ENCODE results near the gene PXDN.
"Not testable (repeated sequence)": the region's sequence is repeated elsewhere in the genome, so short reads cannot be mapped to it uniquely, and the experiment has no call there.

The PXDN gene

DNA sequence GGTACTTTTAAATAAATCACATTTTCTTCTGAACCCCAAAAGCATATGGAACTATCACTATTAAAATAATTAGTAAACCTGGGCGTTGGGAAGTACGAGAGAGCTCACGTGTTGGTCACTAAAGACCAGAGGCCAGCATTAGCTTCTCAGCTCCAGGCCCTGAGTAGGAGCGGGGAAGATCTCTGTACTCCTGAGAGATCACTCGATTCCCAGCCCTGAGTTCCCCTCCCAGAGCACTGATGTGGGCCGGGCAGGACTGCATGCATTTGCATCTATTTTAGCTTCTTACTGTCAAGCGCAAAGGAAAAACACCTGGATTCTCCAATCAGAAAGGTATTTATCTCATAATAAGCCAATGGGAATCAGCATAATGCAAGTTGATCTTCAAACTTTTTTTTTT is 6.2 kb downstream of the PXDN start:
- TF ChIP-seq, protein P1, sequence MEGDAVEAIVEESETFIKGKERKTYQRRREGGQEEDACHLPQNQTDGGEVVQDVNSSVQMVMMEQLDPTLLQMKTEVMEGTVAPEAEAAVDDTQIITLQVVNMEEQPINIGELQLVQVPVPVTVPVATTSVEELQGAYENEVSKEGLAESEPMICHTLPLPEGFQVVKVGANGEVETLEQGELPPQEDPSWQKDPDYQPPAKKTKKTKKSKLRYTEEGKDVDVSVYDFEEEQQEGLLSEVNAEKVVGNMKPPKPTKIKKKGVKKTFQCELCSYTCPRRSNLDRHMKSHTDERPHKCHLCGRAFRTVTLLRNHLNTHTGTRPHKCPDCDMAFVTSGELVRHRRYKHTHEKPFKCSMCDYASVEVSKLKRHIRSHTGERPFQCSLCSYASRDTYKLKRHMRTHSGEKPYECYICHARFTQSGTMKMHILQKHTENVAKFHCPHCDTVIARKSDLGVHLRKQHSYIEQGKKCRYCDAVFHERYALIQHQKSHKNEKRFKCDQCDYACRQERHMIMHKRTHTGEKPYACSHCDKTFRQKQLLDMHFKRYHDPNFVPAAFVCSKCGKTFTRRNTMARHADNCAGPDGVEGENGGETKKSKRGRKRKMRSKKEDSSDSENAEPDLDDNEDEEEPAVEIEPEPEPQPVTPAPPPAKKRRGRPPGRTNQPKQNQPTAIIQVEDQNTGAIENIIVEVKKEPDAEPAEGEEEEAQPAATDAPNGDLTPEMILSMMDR (conservative IDR thresholded peaks at IDR 0.05; ENCODE audit: low read length) = no peak
- no peak for TF ChIP-seq EZH2phosphoT487 (IDR thresholded peaks at IDR 0.05; ENCODE audit: borderline replicate concordance)
- Histone ChIP-seq H4K20me1 (ENCODE audit: insufficient read depth, low read length, poor library complexity, severe bottlenecking) (peaks cover 30% of the 10 kb centered on the region), H3K27me3 (ENCODE audit: insufficient read depth, low read length, poor library complexity, severe bottlenecking) (no peaks in the 10 kb centered on the region), H3K4me1 (ENCODE audit: insufficient read depth, low read length, poor library complexity, severe bottlenecking) (peaks cover 4% of the 10 kb centered on the region), H3K9me2 (replicated peaks; ENCODE audit: low read depth, low read length) (no peaks in the 10 kb centered on the region), H2AFZ (ENCODE audit: low read length) (no peak overlapping the region), H3K9ac (ENCODE audit: low read depth, low read length, poor library complexity, severe bottlenecking) (no peak overlapping the region), H3K9me3 (ENCODE audit: insufficient read depth, low read depth, low read length) (peaks cover 8% of the 10 kb centered on the region; the same call in 1 of the 2 replicates), H3K36me3 (ENCODE audit: insufficient read depth, low read length) (no peaks in the 10 kb centered on the region), H3K79me2 (ENCODE audit: insufficient read depth, low read length) (peaks cover 97% of the 10 kb centered on the region), H3F3A (ENCODE audit: low read depth) (no peaks in the 10 kb centered on the region), H3K4me2 (ENCODE audit: low read depth, low read length, poor library complexity, severe bottlenecking) (no peak overlapping the region), H3K4me3 (ENCODE audit: low read length, poor library complexity, severe bottlenecking) (no peak overlapping the region)

DNA sequence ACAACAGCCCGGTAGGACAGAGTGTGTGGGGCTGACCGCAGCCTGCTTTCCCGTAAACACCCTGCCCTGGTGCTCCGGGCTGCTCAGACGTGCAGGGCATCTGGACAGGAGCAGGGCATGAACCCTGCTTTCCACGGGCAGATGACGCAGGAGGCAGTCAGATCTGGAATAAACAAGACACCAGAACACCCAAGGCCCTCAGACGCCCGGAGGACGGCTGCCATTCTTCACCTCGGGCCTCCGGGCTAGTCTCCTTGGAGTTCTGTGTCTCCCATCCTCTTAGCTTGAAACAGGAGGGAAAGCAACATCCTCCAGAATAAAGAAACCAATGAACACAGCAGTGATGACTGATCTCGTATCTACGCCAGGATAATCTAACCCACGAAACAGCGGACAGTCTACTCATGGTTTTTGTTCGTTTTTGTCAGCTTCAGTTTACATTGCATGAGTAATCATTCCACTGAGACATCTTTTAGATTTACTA is 7.3 kb downstream of the PXDN start:
- peaks cover 97% of the 10 kb centered on the region for H3K79me2 ChIP-seq (ENCODE audit: insufficient read depth, low read length)
- no peaks in the 10 kb centered on the region for H3K9me2 ChIP-seq (replicated peaks; ENCODE audit: low read depth, low read length)
- H3F3A ChIP-seq (ENCODE audit: low read depth) = no peaks in the 10 kb centered on the region
- H3K9ac ChIP-seq (ENCODE audit: low read depth, low read length, poor library complexity, severe bottlenecking) = no peak overlapping the region
- H4K20me1 ChIP-seq (ENCODE audit: insufficient read depth, low read length, poor library complexity, severe bottlenecking) = peaks cover 28% of the 10 kb centered on the region
- H3K4me2 ChIP-seq (ENCODE audit: low read depth, low read length, poor library complexity, severe bottlenecking) = no peak overlapping the region
- no peak overlapping the region for H2AFZ ChIP-seq (ENCODE audit: low read length)
- H3K9me3 ChIP-seq (ENCODE audit: insufficient read depth, low read depth, low read length) = peaks cover 8% of the 10 kb centered on the region; the same call in 1 of the 2 replicates
- no peak overlapping the region for H3K4me3 ChIP-seq (ENCODE audit: low read length, poor library complexity, severe bottlenecking)
- H3K36me3 ChIP-seq (ENCODE audit: insufficient read depth, low read length) = no peaks in the 10 kb centered on the region
- H3K4me1 ChIP-seq (ENCODE audit: insufficient read depth, low read length, poor library complexity, severe bottlenecking) = peaks cover 4% of the 10 kb centered on the region
- H3K27me3 ChIP-seq (ENCODE audit: insufficient read depth, low read length, poor library complexity, severe bottlenecking) = no peaks in the 10 kb centered on the region
- no peak for TF ChIP-seq EZH2phosphoT487 (IDR thresholded peaks at IDR 0.05; ENCODE audit: borderline replicate concordance)
- TF ChIP-seq, protein P1 (conservative IDR thresholded peaks at IDR 0.05; ENCODE audit: low read length) = no peak

DNA sequence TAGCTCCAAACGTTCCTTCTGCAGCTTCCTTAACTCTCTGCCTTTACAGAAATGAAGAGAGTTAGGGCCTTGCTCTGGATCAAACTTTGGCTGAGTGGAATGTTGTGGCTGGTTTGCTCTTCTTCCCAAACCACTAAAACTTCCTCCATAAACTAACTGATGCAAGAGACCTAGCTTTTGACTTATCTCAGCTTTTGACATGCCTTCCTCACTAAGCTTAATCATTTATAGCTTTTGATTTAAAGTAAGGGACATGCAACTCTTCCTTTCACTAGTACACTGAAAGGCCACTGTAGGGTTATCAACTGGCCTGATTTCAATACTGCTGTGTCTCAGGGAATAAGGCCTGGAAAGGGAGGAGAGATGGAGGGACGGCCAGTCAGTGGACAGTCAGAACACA is 8.3 kb downstream of the PXDN start:
- no peaks in the 10 kb centered on the region for H3K9me2 ChIP-seq (replicated peaks; ENCODE audit: low read depth, low read length)
- no peak overlapping the region for H3K4me3 ChIP-seq (ENCODE audit: low read length, poor library complexity, severe bottlenecking)
- no peak overlapping the region for H3K9ac ChIP-seq (ENCODE audit: low read depth, low read length, poor library complexity, severe bottlenecking)
- H3K4me1 ChIP-seq (ENCODE audit: insufficient read depth, low read length, poor library complexity, severe bottlenecking) = peaks cover 5% of the 10 kb centered on the region
- no peaks in the 10 kb centered on the region for H3K27me3 ChIP-seq (ENCODE audit: insufficient read depth, low read length, poor library complexity, severe bottlenecking)
- peaks cover 20% of the 10 kb centered on the region for H4K20me1 ChIP-seq (ENCODE audit: insufficient read depth, low read length, poor library complexity, severe bottlenecking)
- no peak for TF ChIP-seq EZH2phosphoT487 (IDR thresholded peaks at IDR 0.05; ENCODE audit: borderline replicate concordance)
- TF ChIP-seq, protein P1 (conservative IDR thresholded peaks at IDR 0.05; ENCODE audit: low read length) = no peak
- H3K9me3 ChIP-seq (ENCODE audit: insufficient read depth, low read depth, low read length) = peaks cover 8% of the 10 kb centered on the region; the same call in 1 of the 2 replicates
- H3F3A ChIP-seq (ENCODE audit: low read depth) = no peaks in the 10 kb centered on the region
- H3K79me2 ChIP-seq (ENCODE audit: insufficient read depth, low read length) = peaks cover 97% of the 10 kb centered on the region
- no peak overlapping the region for H2AFZ ChIP-seq (ENCODE audit: low read length)
- H3K36me3 ChIP-seq (ENCODE audit: insufficient read depth, low read length) = no peaks in the 10 kb centered on the region
- H3K4me2 ChIP-seq (ENCODE audit: low read depth, low read length, poor library complexity, severe bottlenecking) = no peak overlapping the region

DNA sequence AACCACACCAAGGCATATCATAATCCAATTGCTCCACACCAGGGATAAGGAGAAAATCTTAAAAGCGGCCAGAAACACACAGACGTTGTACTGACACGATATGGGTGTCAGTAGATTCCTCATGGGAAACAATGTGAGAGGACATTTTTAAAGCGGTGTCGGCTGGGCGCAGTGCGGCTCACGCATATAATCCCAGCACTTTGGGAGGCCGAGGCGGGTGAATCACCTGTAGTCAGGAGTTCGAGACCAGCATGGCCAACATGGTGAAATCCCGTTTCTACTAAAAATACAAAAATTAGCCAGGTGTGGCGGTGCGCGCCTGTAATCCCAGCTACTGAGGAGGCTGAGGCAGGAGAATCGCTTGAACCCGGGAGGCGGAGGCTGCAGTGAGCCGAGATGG is 11.0 kb downstream of the PXDN start:
- Histone ChIP-seq H4K20me1 (ENCODE audit: insufficient read depth, low read length, poor library complexity, severe bottlenecking) (peaks cover 24% of the 10 kb centered on the region), H3K4me1 (ENCODE audit: insufficient read depth, low read length, poor library complexity, severe bottlenecking) (peaks cover 14% of the 10 kb centered on the region), H3K79me2 (ENCODE audit: insufficient read depth, low read length) (peaks cover 97% of the 10 kb centered on the region)
- not testable (repeated sequence) for H3K9me2 ChIP-seq (replicated peaks; ENCODE audit: low read depth, low read length); H3K4me2 ChIP-seq (ENCODE audit: low read depth, low read length, poor library complexity, severe bottlenecking); H3F3A ChIP-seq (ENCODE audit: low read depth); H2AFZ ChIP-seq (ENCODE audit: low read length); H3K36me3 ChIP-seq (ENCODE audit: insufficient read depth, low read length); H3K9ac ChIP-seq (ENCODE audit: low read depth, low read length, poor library complexity, severe bottlenecking); H3K9me3 ChIP-seq (ENCODE audit: insufficient read depth, low read depth, low read length); H3K27me3 ChIP-seq (ENCODE audit: insufficient read depth, low read length, poor library complexity, severe bottlenecking); H3K4me3 ChIP-seq (ENCODE audit: low read length, poor library complexity, severe bottlenecking)

All from Loucy (cell line).